GM12891 (cell line): ENCODE data around the gene GPR37.

Source experiments
- POLR2A ChIP-seq: IDR thresholded peaks from 2 replicates; pipeline ENCODE4 v1.6.1; 2011; ENCODE audit warnings: low read depth, low read length, control low read depth
- POLR2AphosphoS5 ChIP-seq: IDR thresholded peaks from 2 replicates; pipeline ENCODE4 v1.6.1; 2011; ENCODE audit warnings: low read depth, low read length, control low read depth
- SPI1 ChIP-seq: IDR thresholded peaks from 2 replicates; pipeline ENCODE4 v1.6.1; 2011; ENCODE audit warnings: low read depth, low read length, control low read depth
- TAF1 ChIP-seq: IDR thresholded peaks from 2 replicates; pipeline ENCODE4 v1.6.1; 2011; ENCODE audit warnings: low read depth, low read length, control low read depth

GRCh38 chr7:124781418-124781817 is 15.8 kb upstream of the GPR37 start:
- TF ChIP-seq POLR2A (no peak), POLR2AphosphoS5 (no peak), SPI1 (no peak), TAF1 (no peak)
